GM12891 (cell line): ENCODE measurements around the gene RAMP1.

Experiments used
- POLR2A ChIP-seq: IDR thresholded peaks from 2 replicates; pipeline ENCODE4 v1.6.1; 2011; ENCODE audit warnings: low read depth, low read length, control low read depth
- POLR2AphosphoS5 ChIP-seq: IDR thresholded peaks from 2 replicates; pipeline ENCODE4 v1.6.1; 2011; ENCODE audit warnings: low read depth, low read length, control low read depth
- POU2F2 ChIP-seq: IDR thresholded peaks from 2 replicates; pipeline ENCODE4 v1.6.1; 2011; ENCODE audit warnings: low read depth, mild to moderate bottlenecking, control low read depth, low read length, moderate library complexity
- SPI1 ChIP-seq: IDR thresholded peaks from 2 replicates; pipeline ENCODE4 v1.6.1; 2011; ENCODE audit warnings: low read depth, low read length, control low read depth
- TAF1 ChIP-seq: IDR thresholded peaks from 2 replicates; pipeline ENCODE4 v1.6.1; 2011; ENCODE audit warnings: low read depth, low read length, control low read depth

GRCh38 chr2:237896956-237897355 lies 37.5 kb downstream of the RAMP1 start:
- no peak for TF ChIP-seq POLR2A
- TF ChIP-seq POLR2AphosphoS5: no peak
- no peak for TF ChIP-seq TAF1
- no peak for TF ChIP-seq POU2F2
- no peak for TF ChIP-seq SPI1
